Activated CD4-positive, alpha-beta T cell treated with anti-CD3 and anti-CD28 coated beads for 36 hours (primary cell): ENCODE data around the gene CCDC175. TPM values are rescaled to one million over a fixed set of nuclear protein-coding genes. Genes with fewer than 3 reads are reported as not detected.
A peak's percentile ranks its signal among the peaks of the same experiment; 100 is the strongest.

Experiments used
- ATAC-seq: fragments of 200-7000 bp; cut with Tn5 transposase; one replicate; pipeline ENCODE4 v1.10.0; 2021; ENCODE audit warnings: mild to moderate bottlenecking, moderate library complexity
- CTCF ChIA-PET: fragments of 350-600 bp; sonication (Branson Sonifier 250); formaldehyde crosslinking; loops from one replicate; lab custom pipeline; 2021; ENCODE audit warnings: antibody characterized with exemption; lab: Charles Lee
- POLR2A ChIA-PET: fragments of 350-600 bp; sonication (Branson Sonifier 250); formaldehyde crosslinking; loops from one replicate; lab custom pipeline; 2021; ENCODE audit warnings: antibody characterized with exemption, inconsistent platforms; lab: Charles Lee
- DNase-seq: peaks from one replicate; pipeline ENCODE4 v3.0.0-alpha.2; 2020
- H3K27ac Mint-ChIP-seq: one replicate; pipeline ENCODE4 v1.8.0; 2021; ENCODE audit warnings: mixed read lengths
- H3K27me3 Mint-ChIP-seq: one replicate; pipeline ENCODE4 v1.8.0; 2021; ENCODE audit warnings: mixed read lengths
- H3K36me3 Mint-ChIP-seq: one replicate; pipeline ENCODE4 v1.8.0; 2021; ENCODE audit warnings: low read depth, mixed read lengths
- H3K4me1 Mint-ChIP-seq: one replicate; pipeline ENCODE4 v1.8.0; 2021; ENCODE audit warnings: mixed read lengths
- H3K4me3 Mint-ChIP-seq: one replicate; pipeline ENCODE4 v1.8.0; 2021; ENCODE audit warnings: mild to moderate bottlenecking, moderate library complexity, mixed read lengths
- H3K9me3 Mint-ChIP-seq: one replicate; pipeline ENCODE4 v1.8.0; 2021; ENCODE audit warnings: low read depth, mixed read lengths
- intact Hi-C, 2 experiments: fragments of 100-400 bp; cut with DNase I in 1 of 2; cut with micrococcal nuclease in 1 of 2; formaldehyde crosslinking; loops; one replicate each; pipeline versions ENCODE4 v1.14.2 to v1.15.1; 2022 to 2024; cut with DNase I, micrococcal nuclease
- total RNA-seq, 2 experiments: library from RNA; stranded (reverse); gene quantifications; one replicate each; pipeline ENCODE4 v1.2.3, GENCODE V29; 2021

Gene CCDC175
- total RNA-seq, 2 experiments from 2014 or later, result not detected

DNA sequence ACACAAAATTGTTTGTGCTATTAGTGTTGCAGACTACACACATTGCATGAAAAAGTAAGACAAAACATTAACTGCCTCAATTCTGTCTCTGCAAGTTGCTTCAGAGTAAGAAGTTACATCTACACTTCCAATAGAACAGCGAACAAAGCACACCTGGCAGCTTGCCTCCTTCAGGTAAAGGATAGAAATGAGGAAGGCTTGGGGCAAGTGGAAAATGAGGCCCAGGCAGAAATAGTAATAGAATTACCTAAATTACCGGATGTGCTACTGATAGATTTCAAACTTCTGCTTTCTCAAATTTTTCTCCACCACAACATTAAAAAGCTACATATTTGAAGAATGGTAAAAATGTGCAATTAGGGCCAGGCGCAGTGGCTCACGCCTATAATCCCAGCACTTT, 37.7 kb downstream of the CCDC175 start:
- CTCF ChIA-PET, result no interaction called here
- no peak overlapping the region for H3K27ac Mint-ChIP-seq

DNA sequence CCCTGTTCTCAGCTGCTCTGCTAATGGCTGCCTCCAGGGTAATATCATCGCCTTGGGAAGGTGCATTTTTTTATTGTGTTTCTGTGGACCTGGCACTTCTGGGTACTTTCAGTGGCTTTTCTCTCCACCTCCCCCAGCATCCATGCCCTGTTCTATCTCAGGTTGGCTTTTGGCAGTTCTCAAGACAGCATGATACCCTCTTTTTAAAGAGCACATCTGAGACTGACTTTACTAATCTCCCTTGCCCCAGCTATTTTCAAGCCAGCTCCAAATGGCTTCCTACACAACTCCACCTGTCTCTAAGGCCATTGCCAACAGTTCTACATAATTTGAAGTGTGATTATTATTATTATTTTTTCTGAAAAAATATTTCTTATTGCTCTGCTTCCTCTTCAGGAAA, 39.1 kb downstream of the CCDC175 start:
- H3K36me3 Mint-ChIP-seq, result no peaks in the 10 kb centered on the region
- ChIA-PET POLR2A (no interaction called here), CTCF (no interaction called here)
- no peak overlapping the region for H3K4me3 Mint-ChIP-seq
- H3K4me1 Mint-ChIP-seq, result no peaks in the 10 kb centered on the region
- no peak for DNase-seq
- intact Hi-C loops, result no loop called here
- no peak for ATAC-seq
- H3K27ac Mint-ChIP-seq, result no peak overlapping the region
- H3K9me3 Mint-ChIP-seq, result no peaks in the 10 kb centered on the region
- H3K27me3 Mint-ChIP-seq, result peaks cover 1% of the 10 kb centered on the region

More for the DNA sequence above, 37.7 kb downstream of the CCDC175 start:
- Mint-ChIP-seq H3K4me3 (no peak overlapping the region), H3K4me1 (no peaks in the 10 kb centered on the region), H3K36me3 (no peaks in the 10 kb centered on the region), H3K9me3 (no peaks in the 10 kb centered on the region), H3K27me3 (peaks cover 4% of the 10 kb centered on the region)
- DNase-seq, result no peak
- ATAC-seq, result no peak
- intact Hi-C loops, result no loop called here
- POLR2A ChIA-PET, result no interaction called here

DNA sequence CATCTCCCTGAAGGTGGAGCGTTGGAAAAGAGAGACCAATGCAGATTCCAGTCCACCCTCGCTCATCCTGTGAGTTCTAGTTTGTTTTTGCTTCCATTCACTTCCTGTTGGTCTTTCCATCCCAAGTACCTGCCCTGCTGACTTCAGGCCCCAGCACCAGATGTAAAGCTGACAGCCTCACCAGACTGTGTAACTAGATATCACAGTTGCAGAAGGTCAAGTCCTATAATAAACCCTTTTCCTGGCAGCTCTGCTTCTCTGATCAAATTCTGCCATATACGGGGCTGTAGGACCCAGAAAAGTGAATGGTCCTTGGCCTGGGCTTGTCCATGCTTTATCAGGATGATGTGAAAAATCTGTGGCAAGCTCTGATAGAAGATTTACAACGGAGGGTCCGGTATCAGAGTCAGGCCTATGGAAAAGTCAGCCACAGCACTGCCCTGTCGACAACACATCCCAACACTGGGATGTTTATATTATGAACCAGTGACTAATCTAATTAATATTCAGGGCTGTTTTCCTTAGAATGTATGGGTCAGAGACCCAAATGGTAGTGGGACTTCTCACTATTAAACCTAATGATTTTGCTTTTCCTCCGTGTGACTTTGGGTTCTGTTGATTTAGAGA, 42.1 kb downstream of the CCDC175 start:
- Mint-ChIP-seq H3K4me1 (no peaks in the 10 kb centered on the region), H3K27me3 (peaks cover 9% of the 10 kb centered on the region), H3K36me3 (no peaks in the 10 kb centered on the region), H3K27ac (no peak overlapping the region), H3K9me3 (no peaks in the 10 kb centered on the region), H3K4me3 (no peak overlapping the region)
- CTCF ChIA-PET, result no interaction called here
- ATAC-seq (no peak), DNase-seq (no peak)
- POLR2A ChIA-PET, result no interaction called here
- intact Hi-C loops, result no loop called here

DNA sequence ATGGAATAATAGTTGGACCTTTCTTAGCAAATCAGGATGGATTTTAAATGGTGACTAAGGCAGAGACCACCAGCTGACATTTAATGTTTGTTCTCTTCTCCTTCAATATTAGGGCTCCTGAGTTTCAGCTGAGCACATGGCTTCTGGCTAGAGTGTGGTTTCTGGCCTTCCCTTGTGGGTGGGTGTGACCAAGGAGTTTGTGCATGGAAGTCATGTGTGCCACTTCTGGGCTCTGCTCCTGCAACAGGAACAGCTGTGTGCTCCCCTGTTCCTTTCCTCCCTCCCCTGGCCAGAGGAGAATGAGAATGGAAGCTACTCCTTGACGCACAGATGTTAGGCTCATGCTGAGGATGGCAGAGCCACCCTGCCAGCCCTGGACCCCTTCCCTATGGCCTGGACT, 44.2 kb downstream of the CCDC175 start:
- no peaks in the 10 kb centered on the region for H3K36me3 Mint-ChIP-seq
- intact Hi-C loops, result no loop called here
- H3K4me3 Mint-ChIP-seq, result no peak overlapping the region
- H3K27ac Mint-ChIP-seq, result no peak overlapping the region
- H3K4me1 Mint-ChIP-seq, result no peaks in the 10 kb centered on the region
- ChIA-PET CTCF (no interaction called here), POLR2A (interaction anchor here (0.6 kb wide), 1 partner anchor 95 kb away, joined by 3 read pairs; no protein-coding TSS in a partner anchor)
- DNase-seq, result no peak
- no peak for ATAC-seq
- H3K9me3 Mint-ChIP-seq, result peaks cover 4% of the 10 kb centered on the region
- H3K27me3 Mint-ChIP-seq, result peaks cover 11% of the 10 kb centered on the region

DNA sequence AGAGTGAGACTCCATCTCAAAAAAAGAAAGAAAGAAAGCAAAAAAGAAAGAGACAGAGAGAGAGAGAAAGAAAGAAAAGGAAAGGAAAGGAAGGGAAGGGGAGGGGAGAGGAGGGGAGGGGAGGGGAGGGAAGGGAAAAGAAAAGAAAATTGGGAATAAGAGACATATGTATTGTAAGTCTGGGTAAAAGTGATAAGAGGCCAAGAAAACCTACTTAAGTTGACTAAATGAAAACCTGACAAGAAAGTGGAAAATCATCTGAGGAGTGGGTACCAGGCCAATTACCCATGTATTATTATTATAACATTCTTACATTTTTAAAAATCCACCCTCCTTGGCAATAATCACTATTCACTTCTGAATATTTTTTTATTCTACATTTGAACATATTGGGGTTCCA, 46.3 kb downstream of the CCDC175 start:
- intact Hi-C loops, result no loop called here
- POLR2A ChIA-PET, result no interaction called here
- no peak overlapping the region for H3K27ac Mint-ChIP-seq
- no peak overlapping the region for H3K4me3 Mint-ChIP-seq
- no peak for ATAC-seq
- H3K4me1 Mint-ChIP-seq, result no peaks in the 10 kb centered on the region
- CTCF ChIA-PET, result no interaction called here
- H3K9me3 Mint-ChIP-seq, result peaks cover 4% of the 10 kb centered on the region
- H3K36me3 Mint-ChIP-seq, result no peaks in the 10 kb centered on the region
- DNase-seq, result no peak
- peaks cover 10% of the 10 kb centered on the region for H3K27me3 Mint-ChIP-seq

DNA sequence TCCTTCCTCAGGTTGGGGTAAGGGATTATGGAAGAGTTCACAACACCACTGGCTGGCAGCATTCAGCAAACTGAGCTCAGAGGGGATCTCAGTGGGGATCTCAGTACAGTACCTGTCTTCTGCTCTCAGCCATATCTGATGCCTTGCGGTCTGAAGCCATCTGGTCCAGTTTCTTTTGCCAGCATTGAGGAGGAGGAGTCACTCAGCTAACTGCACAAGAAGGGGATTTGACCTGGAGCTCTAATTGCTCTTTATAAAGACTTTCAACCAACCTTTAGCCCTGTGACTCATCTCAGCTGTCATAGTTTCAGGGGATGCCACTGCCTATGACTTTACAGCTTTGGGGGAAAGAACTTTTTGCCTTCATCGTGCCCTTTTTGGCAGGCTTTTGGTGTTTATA, 47.4 kb downstream of the CCDC175 start:
- Mint-ChIP-seq H3K27ac (no peak overlapping the region), H3K36me3 (no peaks in the 10 kb centered on the region), H3K4me3 (no peak overlapping the region), H3K27me3 (peaks cover 11% of the 10 kb centered on the region), H3K4me1 (no peaks in the 10 kb centered on the region), H3K9me3 (peaks cover 4% of the 10 kb centered on the region)
- ATAC-seq (no peak), DNase-seq (no peak)
- intact Hi-C loops, result no loop called here
- CTCF ChIA-PET, result interaction anchor here (0.7 kb wide), 1 partner anchor 589 kb away, joined by 3 read pairs; no protein-coding TSS in a partner anchor
- POLR2A ChIA-PET, result no interaction called here

DNA sequence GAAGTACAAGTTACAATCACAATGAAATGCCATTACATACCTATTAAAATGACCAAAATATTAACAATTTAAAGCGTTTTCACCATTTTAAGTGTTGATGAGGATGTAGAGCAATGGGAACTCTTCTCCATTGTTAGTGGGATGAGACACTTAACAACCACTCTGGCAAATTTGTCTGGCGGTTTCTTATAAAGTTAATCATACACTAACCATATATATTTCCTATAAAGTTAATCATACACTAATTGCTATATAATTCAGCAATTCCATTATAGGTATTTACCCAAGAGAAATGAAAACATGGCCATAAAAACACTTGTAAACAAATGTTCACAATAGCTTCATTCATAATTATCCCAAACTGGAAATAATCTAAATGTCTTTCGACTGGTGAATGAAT, 56.4 kb downstream of the CCDC175 start:
- POLR2A ChIA-PET, result no interaction called here
- peaks cover 10% of the 10 kb centered on the region for H3K27me3 Mint-ChIP-seq
- intact Hi-C loops, result no loop called here
- no peak overlapping the region for H3K4me3 Mint-ChIP-seq
- no peaks in the 10 kb centered on the region for H3K36me3 Mint-ChIP-seq
- H3K4me1 Mint-ChIP-seq, result no peaks in the 10 kb centered on the region
- H3K27ac Mint-ChIP-seq, result no peak overlapping the region
- CTCF ChIA-PET, result no interaction called here
- no peaks in the 10 kb centered on the region for H3K9me3 Mint-ChIP-seq
- no peak for DNase-seq
- ATAC-seq, result no peak

DNA sequence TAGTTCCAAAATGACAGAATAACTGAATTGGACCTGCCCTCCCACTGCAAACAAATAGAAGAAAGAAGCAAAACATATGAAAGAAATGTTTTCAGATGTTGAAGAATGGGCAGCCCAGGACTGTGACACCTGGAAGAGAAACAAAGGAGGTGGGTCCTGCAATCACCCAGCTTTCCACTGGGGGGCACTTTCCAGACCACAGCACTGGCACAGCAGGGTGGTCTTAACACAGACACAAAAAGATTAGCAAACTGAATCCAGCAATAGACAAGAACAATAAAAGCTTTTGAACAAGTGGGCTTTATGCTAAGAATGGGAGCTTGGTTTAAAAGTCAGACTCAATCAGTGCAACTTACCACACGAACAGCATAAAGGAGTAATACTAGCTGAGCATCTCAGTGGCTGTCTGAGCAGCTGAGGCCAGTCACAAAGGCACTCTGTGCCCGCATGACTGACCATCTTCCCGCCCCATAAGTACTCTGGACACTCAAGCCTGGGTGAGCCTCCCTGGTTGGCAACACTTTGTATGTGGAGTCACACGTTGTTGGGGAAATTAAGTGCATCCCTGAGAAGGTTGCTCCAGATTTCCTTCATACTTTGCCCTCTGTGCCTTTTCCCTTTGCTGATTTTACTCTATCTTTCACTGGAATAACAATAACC, 64.6 kb downstream of the CCDC175 start:
- Mint-ChIP-seq H3K4me1 (no peaks in the 10 kb centered on the region), H3K27ac (no peak overlapping the region), H3K4me3 (no peak overlapping the region), H3K27me3 (peaks cover 14% of the 10 kb centered on the region), H3K36me3 (no peaks in the 10 kb centered on the region), H3K9me3 (peaks cover 1% of the 10 kb centered on the region)
- ChIA-PET POLR2A (no interaction called here), CTCF (interaction anchor here (0.7 to 2.0 kb wide), 8 partner anchors 9 to 650 kb away, joined by 3 to 6 read pairs (median 3); partner anchors contain the start of gene CCDC175)
- intact Hi-C loops, result loop anchor here (2.0 to 5.0 kb wide), 2 partner anchors 15 to 355 kb away; no protein-coding TSS in a partner anchor
- DNase-seq, result peak; percentile 29
- ATAC-seq, result no peak

DNA sequence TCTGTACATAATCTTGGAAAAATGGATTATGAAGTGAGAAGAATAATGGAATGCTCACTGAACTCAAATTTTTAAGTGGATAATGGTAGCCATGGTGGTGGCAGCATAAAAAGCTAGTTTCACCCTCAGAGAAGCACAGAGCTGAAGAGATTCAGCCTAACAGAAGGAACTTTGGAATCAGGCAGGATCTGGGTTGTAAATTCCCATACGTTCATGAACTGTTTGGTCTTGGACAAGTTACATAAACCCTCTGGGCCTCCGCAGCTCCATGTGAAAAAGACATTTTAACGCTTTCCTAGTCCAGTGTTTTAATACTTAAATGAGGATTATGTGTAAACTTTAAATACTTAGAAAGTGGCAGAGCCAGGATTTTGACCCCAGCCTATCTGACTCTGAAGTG, 65.6 kb downstream of the CCDC175 start:
- Mint-ChIP-seq H3K4me1 (no peaks in the 10 kb centered on the region), H3K27ac (no peak overlapping the region), H3K9me3 (peaks cover 1% of the 10 kb centered on the region), H3K27me3 (peaks cover 13% of the 10 kb centered on the region), H3K36me3 (no peaks in the 10 kb centered on the region), H3K4me3 (no peak overlapping the region)
- ChIA-PET CTCF (interaction anchor here (0.7 to 2.0 kb wide), 4 partner anchors 57 to 382 kb away, joined by 3 to 9 read pairs (median 5); partner anchors contain the start of gene CCDC175), POLR2A (no interaction called here)
- DNase-seq (no peak), ATAC-seq (no peak)
- intact Hi-C loops, result loop anchor here (2.0 to 5.0 kb wide), 2 partner anchors 16 to 356 kb away; no protein-coding TSS in a partner anchor

DNA sequence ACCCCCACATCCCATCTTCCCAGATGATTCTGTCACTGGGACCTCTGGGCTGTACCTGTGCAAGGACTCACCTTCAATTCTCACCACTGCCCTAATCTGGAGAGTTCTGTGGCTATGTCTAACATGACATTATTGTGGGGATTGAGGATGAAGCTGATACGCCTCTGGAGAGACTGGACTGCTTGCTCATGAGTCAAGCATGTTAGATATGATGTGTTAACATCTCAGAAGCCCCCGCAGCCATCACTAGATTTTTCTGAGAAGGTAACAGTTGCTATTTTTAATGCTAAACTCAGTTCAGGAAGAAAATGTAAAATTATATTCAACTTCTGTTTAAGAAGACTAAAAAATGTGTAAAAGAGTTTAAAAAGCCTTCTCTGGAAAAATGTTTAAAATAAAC, 66.6 kb downstream of the CCDC175 start:
- Mint-ChIP-seq H3K27ac (no peak overlapping the region), H3K9me3 (peaks cover 1% of the 10 kb centered on the region), H3K27me3 (peaks cover 8% of the 10 kb centered on the region), H3K36me3 (no peaks in the 10 kb centered on the region), H3K4me1 (no peaks in the 10 kb centered on the region), H3K4me3 (no peak overlapping the region)
- no peak for ATAC-seq
- CTCF ChIA-PET, result interaction anchor here (0.6 to 1.9 kb wide), 5 partner anchors 58 to 674 kb away, joined by 3 to 9 read pairs (median 4); partner anchors contain the start of gene CCDC175
- no peak for DNase-seq
- intact Hi-C loops, result loop anchor here (2.0 to 5.0 kb wide), 2 partner anchors 17 to 357 kb away; no protein-coding TSS in a partner anchor
- POLR2A ChIA-PET, result no interaction called here

DNA sequence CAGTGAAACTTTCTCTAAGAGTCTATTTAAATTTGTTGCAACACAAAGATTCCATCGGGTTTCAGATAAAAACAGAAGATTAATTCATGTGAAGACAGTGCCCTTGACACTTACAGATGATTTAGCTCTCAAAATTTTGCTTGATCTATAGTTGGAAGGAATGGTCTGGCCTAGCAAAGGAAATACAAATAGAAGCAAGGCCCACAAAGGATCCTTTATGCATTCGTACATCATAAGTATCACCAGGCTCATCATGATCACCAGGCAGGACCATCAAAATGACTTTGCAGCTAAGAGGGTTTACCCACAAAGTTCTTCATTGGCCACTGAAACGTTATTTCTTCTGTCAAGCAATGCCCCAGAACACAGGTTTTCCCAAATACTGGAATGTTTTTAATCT, 67.5 kb downstream of the CCDC175 start:
- intact Hi-C loops, result loop anchor here in 1 of 2 experiments (5.0 kb wide), 1 partner anchor 382 kb away; no protein-coding TSS in a partner anchor
- H3K4me1 Mint-ChIP-seq, result peaks cover 4% of the 10 kb centered on the region
- no peak for ATAC-seq
- peaks cover 6% of the 10 kb centered on the region for H3K27me3 Mint-ChIP-seq
- POLR2A ChIA-PET, result no interaction called here
- no peak overlapping the region for H3K27ac Mint-ChIP-seq
- no peak overlapping the region for H3K4me3 Mint-ChIP-seq
- CTCF ChIA-PET, result interaction anchor here (1.8 to 1.9 kb wide), 2 partner anchors 67 to 69 kb away, joined by 8 to 9 read pairs; partner anchors contain the start of gene CCDC175
- H3K9me3 Mint-ChIP-seq, result no peaks in the 10 kb centered on the region
- no peak for DNase-seq
- peaks cover 2% of the 10 kb centered on the region for H3K36me3 Mint-ChIP-seq
